ENCODE data around the gene CPAMD8.

The CPAMD8 gene

GRCh38 chr19:17026706-17027534, at the start of gene CPAMD8:
Gene CPAMD8 (minus strand): TSS chr19:17026810. CDS start chr19:17026642, 168 bp downstream.
- no peak for DNase-seq

- DNase-seq = no peak
These were observed 49.4 kb upstream of the CPAMD8 start for GRCh38 chr19:17075864-17076542.

- DNase-seq = peak; percentile 98
These were observed 48.6 kb upstream of the CPAMD8 start, which contains the start of the genes HAUS8 and MYO9B for GRCh38 chr19:17075035-17075863. Gene HAUS8 (minus strand): TSS chr19:17075452. CDS start chr19:17075422, 30 bp downstream. Gene MYO9B (plus strand): TSS chr19:17075777. CDS start chr19:17101718, 25,941 bp downstream.

- no peak for DNase-seq
These were observed 48.0 kb upstream of the CPAMD8 start for GRCh38 chr19:17074634-17075034.

- no peak for DNase-seq
These were observed 47.4 kb upstream of the CPAMD8 start for GRCh38 chr19:17073869-17074633.

- no peak for DNase-seq
These were observed 44.3 kb upstream of the CPAMD8 start for GRCh38 chr19:17070912-17071311.

- no peak for DNase-seq
These were observed 43.8 kb upstream of the CPAMD8 start for GRCh38 chr19:17070421-17070820.

GRCh38 chr19:17069193-17069592, 42.6 kb upstream of the CPAMD8 start:
- DNase-seq = no peak

GRCh38 chr19:17063428-17063827, 36.8 kb upstream of the CPAMD8 start:
- no peak for DNase-seq

- DNase-seq = no peak
These were observed 35.1 kb upstream of the CPAMD8 start for GRCh38 chr19:17061691-17062090.

- no peak for DNase-seq
These were observed 34.6 kb upstream of the CPAMD8 start for GRCh38 chr19:17061205-17061604.

- no peak for DNase-seq
These were observed 34.2 kb upstream of the CPAMD8 start for GRCh38 chr19:17060802-17061201.

GRCh38 chr19:17058236-17058635, 31.6 kb upstream of the CPAMD8 start:
- no peak for DNase-seq

- DNase-seq = no peak
These were observed 29.0 kb upstream of the CPAMD8 start for GRCh38 chr19:17055636-17056035.

- no peak for DNase-seq
These were observed 28.1 kb upstream of the CPAMD8 start for GRCh38 chr19:17054746-17055145.

GRCh38 chr19:17052439-17052838, 25.8 kb upstream of the CPAMD8 start:
- no peak for DNase-seq

- no peak for DNase-seq
These were observed 23.2 kb upstream of the CPAMD8 start for GRCh38 chr19:17049711-17050280.

- no peak for DNase-seq
These were observed 22.4 kb upstream of the CPAMD8 start for GRCh38 chr19:17048885-17049453.

GRCh38 chr19:17045907-17046502, 19.4 kb upstream of the CPAMD8 start:
- no peak for DNase-seq

GRCh38 chr19:17043744-17044143, 17.1 kb upstream of the CPAMD8 start:
- DNase-seq = no peak

GRCh38 chr19:17041976-17042375, 15.4 kb upstream of the CPAMD8 start:
- DNase-seq = no peak

Measured in NCI-H510A (cell line).